ENCODE results near the gene FUCA1.

DNA sequence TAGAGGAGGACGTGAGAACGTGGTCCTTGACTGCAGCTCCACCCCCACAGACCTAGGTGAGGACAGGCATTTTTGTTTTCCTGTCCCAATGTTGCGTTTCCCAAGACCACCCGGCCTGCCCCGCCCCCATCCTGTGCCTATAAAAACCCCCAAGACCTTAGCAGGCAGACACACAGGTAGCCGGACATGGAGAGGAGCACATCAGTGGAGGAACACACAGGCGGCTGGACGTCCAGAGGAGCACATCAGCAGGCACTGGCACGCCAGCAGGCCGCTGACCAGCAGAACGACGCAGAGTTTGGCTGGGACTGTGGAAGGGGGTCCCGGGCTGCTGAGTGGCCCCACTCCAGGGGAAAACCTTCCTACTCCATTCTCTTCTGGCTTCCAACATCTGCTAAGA, 30.2 kb downstream of the FUCA1 start:
- no peak for TF ChIP-seq POLR2A (IDR thresholded peaks at IDR 0.05; ENCODE audit: low read depth, low read length)
- TF ChIP-seq CREB1 (IDR thresholded peaks at IDR 0.05; ENCODE audit: low read depth) = no peak
